Measurements from ENCODE around the gene MAP2K4. TPM values are rescaled to one million over a fixed set of nuclear protein-coding genes. Genes with fewer than 3 reads are reported as not detected.

Gene MAP2K4
- total RNA-seq, 4 donors from 2014 or later, result 29.8 to 58.6 (median 30.2) TPM

- Histone ChIP-seq H3K27ac (no peak overlapping the region), H3K36me3 (no peaks in the 10 kb centered on the region), H3K9me3 (no peaks in the 10 kb centered on the region), H3K4me1 (no peaks in the 10 kb centered on the region), H3K27me3 (no peaks in the 10 kb centered on the region), H3K4me3 (no peak overlapping the region)
- TF ChIP-seq CTCF (IDR thresholded peaks at IDR 0.05 in 4 of 5, conservative IDR thresholded peaks at IDR 0.05 in 1 of 5), result no peak
- no peak for ATAC-seq
- no peak for DNase-seq
- in situ Hi-C loops (cut with MboI; ENCODE audit: low sequenced_read_pairs in 4 of 4), result loop anchor here in 1 of 4 donors (25.0 kb wide), 1 partner anchor 1005 kb away; the partner anchor contains the start of gene ELAC2
- intact Hi-C loops (cut with DNase I; ENCODE audit: low total_unique reads), result no loop called here
Measured at GRCh38 chr17:12007466-12007865, 13.2 kb upstream of the MAP2K4 start.

GRCh38 chr17:12021623-12022140, 1.0 kb downstream of the MAP2K4 start:
- Histone ChIP-seq H3K4me1 (peaks cover 31 to 42% of the 10 kb centered on the region in 2 donors), H3K9me3 (no peaks in the 10 kb centered on the region), H3K4me3 (peak overlapping the region; percentile 62 to 93 (median 70)), H3K36me3 (no peaks in the 10 kb centered on the region), H3K27me3 (no peaks in the 10 kb centered on the region), H3K27ac (peak overlapping the region in 3 of 4 donors; percentile 65 to 93 (median 86))
- in situ Hi-C loops (cut with MboI; ENCODE audit: low sequenced_read_pairs in 4 of 4) (loop anchor here in 1 of 4 donors (25.0 kb wide), 1 partner anchor 991 kb away; the partner anchor contains the start of gene ELAC2), intact Hi-C loops (cut with DNase I; ENCODE audit: low total_unique reads) (loop anchor here (10.0 kb wide), 1 partner anchor 993 kb away; the partner anchor contains the start of gene ELAC2)
- DNase-seq (no peak), ATAC-seq (no peak)
- no peak for TF ChIP-seq POLR2A (IDR thresholded peaks at IDR 0.05)
- TF ChIP-seq CTCF (IDR thresholded peaks at IDR 0.05 in 4 of 5, conservative IDR thresholded peaks at IDR 0.05 in 1 of 5), result no peak

GRCh38 chr17:12022310-12022709, 1.6 kb downstream of the MAP2K4 start:
- in situ Hi-C loops (cut with MboI; ENCODE audit: low sequenced_read_pairs in 4 of 4) (loop anchor here in 1 of 4 donors (25.0 kb wide), 1 partner anchor 990 kb away; the partner anchor contains the start of gene ELAC2), intact Hi-C loops (cut with DNase I; ENCODE audit: low total_unique reads) (loop anchor here (10.0 kb wide), 1 partner anchor 992 kb away; the partner anchor contains the start of gene ELAC2)
- H3K4me3 ChIP-seq, result peak overlapping the region in 2 of 4 donors; percentile 68 to 73
- DNase-seq, result no peak
- TF ChIP-seq CTCF (IDR thresholded peaks at IDR 0.05 in 4 of 5, conservative IDR thresholded peaks at IDR 0.05 in 1 of 5), result no peak
- no peak for TF ChIP-seq POLR2A (IDR thresholded peaks at IDR 0.05)
- H3K4me1 ChIP-seq, result peaks cover 31 to 42% of the 10 kb centered on the region in 2 donors
- no peak overlapping the region for H3K27ac ChIP-seq
- H3K27me3 ChIP-seq, result no peaks in the 10 kb centered on the region
- H3K9me3 ChIP-seq, result no peaks in the 10 kb centered on the region
- H3K36me3 ChIP-seq, result no peaks in the 10 kb centered on the region
- no peak for ATAC-seq

GRCh38 chr17:12024327-12024726, 3.6 kb downstream of the MAP2K4 start:
- in situ Hi-C loops (cut with MboI; ENCODE audit: low sequenced_read_pairs in 4 of 4), result loop anchor here in 1 of 4 donors (25.0 kb wide), 1 partner anchor 988 kb away; the partner anchor contains the start of gene ELAC2
- intact Hi-C loops (cut with DNase I; ENCODE audit: low total_unique reads), result loop anchor here (10.0 kb wide), 1 partner anchor 990 kb away; the partner anchor contains the start of gene ELAC2

More at GRCh38 chr17:12024327-12024726, 3.6 kb downstream of the MAP2K4 start:
- Histone ChIP-seq H3K36me3 (no peaks in the 10 kb centered on the region), H3K9me3 (no peaks in the 10 kb centered on the region), H3K4me3 (no peak overlapping the region), H3K27me3 (no peaks in the 10 kb centered on the region), H3K4me1 (peaks cover 31 to 46% of the 10 kb centered on the region in 2 donors), H3K27ac (no peak overlapping the region)
- ATAC-seq (no peak), DNase-seq (no peak)
- TF ChIP-seq POLR2A (IDR thresholded peaks at IDR 0.05) (no peak), CTCF (IDR thresholded peaks at IDR 0.05 in 4 of 5, conservative IDR thresholded peaks at IDR 0.05 in 1 of 5) (no peak)
